Astrocyte (in vitro differentiated cells and primary cell): ENCODE data around the gene AGBL4. TPM values are rescaled to one million over a fixed set of nuclear protein-coding genes. Genes with fewer than 3 reads are reported as not detected.

Source experiments
- DNase-seq: peaks from one replicate; pipeline ENCODE4 v3.0.0-alpha.2; 2010; ENCODE audit warnings: low read depth
- FAIRE-seq: peaks from 2 replicates; lab custom pipeline; 2011; peaks lifted over from hg19 to GRCh38; lab: Jason Lieb, UNC
- H2AFZ ChIP-seq: 2 replicates; pipeline ENCODE4 v1.6.0; 2012; ENCODE audit warnings: low read depth, low read length, inconsistent platforms
- H3K27ac ChIP-seq: 2 replicates; pipeline ENCODE4 v1.5.1; 2011; ENCODE audit warnings: low read depth, low read length, inconsistent platforms
- H3K27me3 ChIP-seq: 2 replicates; pipeline ENCODE4 v1.6.0; 2011; ENCODE audit warnings: low read length, inconsistent platforms; ENCODE audit not compliant: insufficient read depth
- H3K36me3 ChIP-seq: 2 replicates; pipeline ENCODE4 v1.5.1; 2011; ENCODE audit warnings: low read length, inconsistent platforms; ENCODE audit not compliant: insufficient read depth
- H3K4me1 ChIP-seq: 2 replicates; pipeline ENCODE4 v1.5.1; 2011; ENCODE audit warnings: low read length, inconsistent platforms; ENCODE audit not compliant: insufficient read depth
- H3K4me2 ChIP-seq: 2 replicates; pipeline ENCODE4 v1.6.0; 2012; ENCODE audit warnings: low read length, inconsistent platforms
- H3K4me3 ChIP-seq: 2 replicates; pipeline ENCODE4 v1.5.1; 2011; ENCODE audit warnings: low read depth, mild to moderate bottlenecking, low read length, inconsistent platforms; ENCODE audit not compliant: insufficient read depth
- H3K79me2 ChIP-seq: 2 replicates; pipeline ENCODE4 v1.6.0; 2012; ENCODE audit warnings: mild to moderate bottlenecking, low read length, inconsistent platforms; ENCODE audit not compliant: insufficient read depth
- H3K9ac ChIP-seq: 2 replicates; pipeline ENCODE4 v1.6.0; 2012; ENCODE audit warnings: mild to moderate bottlenecking, low read length, inconsistent platforms
- H3K9me3 ChIP-seq: 2 replicates; pipeline ENCODE4 v1.5.1; 2012; ENCODE audit warnings: low read depth, mild to moderate bottlenecking, low read length, inconsistent platforms; ENCODE audit not compliant: insufficient read depth
- H4K20me1 ChIP-seq: 2 replicates; pipeline ENCODE4 v1.6.0; 2012; ENCODE audit warnings: low read length, inconsistent platforms; ENCODE audit not compliant: insufficient read depth
- H3K27ac Mint-ChIP-seq: one replicate; pipeline ENCODE4 v1.8.0; 2021; ENCODE audit warnings: mild to moderate bottlenecking, mixed read lengths; ENCODE audit not compliant: unreplicated experiment
- H3K27me3 Mint-ChIP-seq: one replicate; pipeline ENCODE4 v1.8.0; 2021; ENCODE audit warnings: low read depth, mixed read lengths; ENCODE audit not compliant: unreplicated experiment
- H3K36me3 Mint-ChIP-seq: one replicate; pipeline ENCODE4 v1.8.0; 2021; ENCODE audit warnings: low read depth, mixed read lengths; ENCODE audit not compliant: unreplicated experiment
- H3K4me1 Mint-ChIP-seq: one replicate; pipeline ENCODE4 v1.8.0; 2021; ENCODE audit warnings: low read depth, mixed read lengths; ENCODE audit not compliant: unreplicated experiment
- H3K4me3 Mint-ChIP-seq: one replicate; pipeline ENCODE4 v1.8.0; 2021; ENCODE audit warnings: mild to moderate bottlenecking, moderate library complexity, mixed read lengths; ENCODE audit not compliant: unreplicated experiment
- H3K9me3 Mint-ChIP-seq: one replicate; pipeline ENCODE4 v1.8.0; 2021; ENCODE audit warnings: mild to moderate bottlenecking, mixed read lengths; ENCODE audit not compliant: unreplicated experiment
- CTCF ChIP-seq: IDR thresholded peaks from 2 replicates; pipeline ENCODE4 v1.5.1; 2011; ENCODE audit warnings: low read depth, mild to moderate bottlenecking, inconsistent platforms, low read length, moderate library complexity; ENCODE audit not compliant: insufficient read depth
- EZH2 ChIP-seq: IDR thresholded peaks from 2 replicates; pipeline ENCODE4 v1.6.1; 2012; ENCODE audit warnings: mild to moderate bottlenecking, low read length, inconsistent platforms; ENCODE audit not compliant: insufficient read depth
- total RNA-seq: library from RNA; stranded (reverse); gene quantifications from 2 replicates; pipeline ENCODE4 v1.2.1, GENCODE V29; 2021

Gene AGBL4
- total RNA-seq, 1 donor from 2014 or later: not detected

GRCh38 chr1:49059087-49059486, 964.7 kb downstream of the AGBL4 start:
- DNase-seq (no peak), FAIRE-seq (no peak)
- Mint-ChIP-seq H3K27ac (no peak overlapping the region), H3K9me3 (peaks cover 5% of the 10 kb centered on the region), H3K27me3 (no peaks in the 10 kb centered on the region), H3K4me3 (no peak overlapping the region), H3K4me1 (no peaks in the 10 kb centered on the region), H3K36me3 (no peaks in the 10 kb centered on the region)
- no peaks in the 10 kb centered on the region for H3K79me2 ChIP-seq
- H3K4me1 ChIP-seq: peaks cover 15% of the 10 kb centered on the region
- H3K9ac ChIP-seq: no peak overlapping the region
- H4K20me1 ChIP-seq: no peaks in the 10 kb centered on the region
- H3K27ac ChIP-seq: no peak overlapping the region
- H2AFZ ChIP-seq: no peak overlapping the region
- no peaks in the 10 kb centered on the region for H3K27me3 ChIP-seq
- peaks cover 5% of the 10 kb centered on the region for H3K9me3 ChIP-seq
- TF ChIP-seq CTCF (no peak), EZH2 (no peak)
- no peak overlapping the region for H3K4me2 ChIP-seq
- H3K4me3 ChIP-seq: no peak overlapping the region
- H3K36me3 ChIP-seq: no peaks in the 10 kb centered on the region

GRCh38 chr1:49052102-49052501, 971.7 kb downstream of the AGBL4 start:
- H3K4me1 ChIP-seq: no peaks in the 10 kb centered on the region
- no peaks in the 10 kb centered on the region for H3K27me3 ChIP-seq
- H3K79me2 ChIP-seq: no peaks in the 10 kb centered on the region
- H3K4me2 ChIP-seq: no peak overlapping the region
- peaks cover 3% of the 10 kb centered on the region for H3K9me3 Mint-ChIP-seq
- no peak for FAIRE-seq
- H3K27ac Mint-ChIP-seq: no peak overlapping the region
- H3K36me3 Mint-ChIP-seq: no peaks in the 10 kb centered on the region
- TF ChIP-seq CTCF (no peak), EZH2 (no peak)
- no peaks in the 10 kb centered on the region for H3K36me3 ChIP-seq
- H3K4me1 Mint-ChIP-seq: no peaks in the 10 kb centered on the region
- no peaks in the 10 kb centered on the region for H3K9me3 ChIP-seq
- no peak overlapping the region for H3K9ac ChIP-seq
- no peaks in the 10 kb centered on the region for H4K20me1 ChIP-seq
- no peak overlapping the region for H3K27ac ChIP-seq
- H3K27me3 Mint-ChIP-seq: no peaks in the 10 kb centered on the region
- no peak for DNase-seq
- H2AFZ ChIP-seq: no peak overlapping the region
- no peak overlapping the region for H3K4me3 Mint-ChIP-seq
- H3K4me3 ChIP-seq: no peak overlapping the region

- Histone ChIP-seq H3K36me3 (no peaks in the 10 kb centered on the region), H3K9me3 (no peaks in the 10 kb centered on the region), H3K4me1 (no peaks in the 10 kb centered on the region), H3K27ac (no peak overlapping the region), H3K27me3 (no peaks in the 10 kb centered on the region), H3K4me3 (no peak overlapping the region), H3K79me2 (no peaks in the 10 kb centered on the region), H4K20me1 (no peaks in the 10 kb centered on the region), H3K4me2 (no peak overlapping the region), H2AFZ (no peak overlapping the region), H3K9ac (no peak overlapping the region)
- no peaks in the 10 kb centered on the region for H3K4me1 Mint-ChIP-seq
- peaks cover 3% of the 10 kb centered on the region for H3K9me3 Mint-ChIP-seq
- no peak overlapping the region for H3K27ac Mint-ChIP-seq
- no peak for TF ChIP-seq CTCF
- TF ChIP-seq EZH2: no peak
- no peaks in the 10 kb centered on the region for H3K27me3 Mint-ChIP-seq
- no peaks in the 10 kb centered on the region for H3K36me3 Mint-ChIP-seq
- DNase-seq (peak; percentile 20), FAIRE-seq (no peak)
- H3K4me3 Mint-ChIP-seq: no peak overlapping the region
Observed at GRCh38 chr1:49051647-49052046, 972.1 kb downstream of the AGBL4 start.
